ENCODE measurements around the gene KMT2E. TPM values are rescaled to one million over a fixed set of nuclear protein-coding genes. Genes with fewer than 3 reads are reported as not detected.

Gene KMT2E
- total RNA-seq, 1 experiment from 2014 or later, result 49.7 TPM

- no peak for DNase-seq (ENCODE audit: unreplicated experiment)
- Mint-ChIP-seq H3K27ac (ENCODE audit: low read depth, unreplicated experiment) (no peak overlapping the region), H3K36me3 (ENCODE audit: insufficient read depth, unreplicated experiment) (peaks cover 56% of the 10 kb centered on the region), H3K27me3 (ENCODE audit: insufficient read depth, unreplicated experiment) (no peaks in the 10 kb centered on the region), H3K4me1 (ENCODE audit: insufficient read depth, unreplicated experiment) (no peaks in the 10 kb centered on the region), H3K4me3 (ENCODE audit: unreplicated experiment) (no peak overlapping the region), H3K9me3 (ENCODE audit: unreplicated experiment) (no peaks in the 10 kb centered on the region)
- CTCF ChIA-PET, result interaction anchor here (0.5 to 1.7 kb wide), 4 partner anchors 11 to 321 kb away, joined by 3 to 5 read pairs (median 4); no protein-coding TSS in a partner anchor
- intact Hi-C loops (cut with micrococcal nuclease), result no loop called here
- no peak for TF ChIP-seq CTCF (IDR thresholded peaks at IDR 0.05; ENCODE audit: unreplicated experiment)
- BruUV-seq (replicated peaks), result no TSS peak
- POLR2A ChIA-PET, result interaction anchor here (0.7 to 1.7 kb wide), 2 partner anchors 150 to 151 kb away, joined by 3 to 9 read pairs; no protein-coding TSS in a partner anchor
These were observed 104.9 kb downstream of the KMT2E start for GRCh38 chr7:105118612-105119600.

- ChIA-PET CTCF (interaction anchor here (0.8 to 1.9 kb wide), 3 partner anchors 90 to 961 kb away, joined by 3 to 10 read pairs (median 4); no protein-coding TSS in a partner anchor), POLR2A (interaction anchor here (0.7 to 0.9 kb wide), 2 partner anchors 18 to 49 kb away, joined by 3 read pairs; no protein-coding TSS in a partner anchor)
- no peaks in the 10 kb centered on the region for H3K27me3 Mint-ChIP-seq (ENCODE audit: insufficient read depth, unreplicated experiment)
- no peak for TF ChIP-seq CTCF (IDR thresholded peaks at IDR 0.05; ENCODE audit: unreplicated experiment)
- H3K9me3 Mint-ChIP-seq (ENCODE audit: unreplicated experiment), result no peaks in the 10 kb centered on the region
- intact Hi-C loops (cut with micrococcal nuclease), result no loop called here
- H3K4me1 Mint-ChIP-seq (ENCODE audit: insufficient read depth, unreplicated experiment), result no peaks in the 10 kb centered on the region
- H3K27ac Mint-ChIP-seq (ENCODE audit: low read depth, unreplicated experiment), result no peak overlapping the region
- no peak for DNase-seq (ENCODE audit: unreplicated experiment)
- peaks cover 50% of the 10 kb centered on the region for H3K36me3 Mint-ChIP-seq (ENCODE audit: insufficient read depth, unreplicated experiment)
- no TSS peak for BruUV-seq (replicated peaks)
- no peak overlapping the region for H3K4me3 Mint-ChIP-seq (ENCODE audit: unreplicated experiment)
These were observed 108.6 kb downstream of the KMT2E start for GRCh38 chr7:105122619-105123018.

- intact Hi-C loops (cut with micrococcal nuclease), result no loop called here
- ChIA-PET POLR2A (no interaction called here), CTCF (interaction anchor here (0.6 to 1.8 kb wide), 3 partner anchors 11 to 406 kb away, joined by 3 to 7 read pairs (median 4); partner anchors contain the start of gene RINT1)
- TF ChIP-seq CTCF (IDR thresholded peaks at IDR 0.05; ENCODE audit: unreplicated experiment), result no peak
- no peak overlapping the region for H3K4me3 Mint-ChIP-seq (ENCODE audit: unreplicated experiment)
- BruUV-seq (replicated peaks), result no TSS peak
- no peak for DNase-seq (ENCODE audit: unreplicated experiment)
- H3K4me1 Mint-ChIP-seq (ENCODE audit: insufficient read depth, unreplicated experiment), result no peaks in the 10 kb centered on the region
- H3K27ac Mint-ChIP-seq (ENCODE audit: low read depth, unreplicated experiment), result no peak overlapping the region
- H3K36me3 Mint-ChIP-seq (ENCODE audit: insufficient read depth, unreplicated experiment), result peaks cover 44% of the 10 kb centered on the region
- no peaks in the 10 kb centered on the region for H3K9me3 Mint-ChIP-seq (ENCODE audit: unreplicated experiment)
- H3K27me3 Mint-ChIP-seq (ENCODE audit: insufficient read depth, unreplicated experiment), result no peaks in the 10 kb centered on the region
These were observed 111.7 kb downstream of the KMT2E start for GRCh38 chr7:105125745-105126144.

GRCh38 chr7:105126436-105126975 lies 112.5 kb downstream of the KMT2E start:
- no peak for DNase-seq (ENCODE audit: unreplicated experiment)
- intact Hi-C loops (cut with micrococcal nuclease), result no loop called here
- ChIA-PET CTCF (interaction anchor here (0.6 to 1.8 kb wide), 3 partner anchors 10 to 405 kb away, joined by 3 to 7 read pairs (median 3); partner anchors contain the start of gene RINT1), POLR2A (interaction anchor here (1.0 kb wide), 1 partner anchor 18 kb away, joined by 3 read pairs; no protein-coding TSS in a partner anchor)
- Mint-ChIP-seq H3K27ac (ENCODE audit: low read depth, unreplicated experiment) (no peak overlapping the region), H3K9me3 (ENCODE audit: unreplicated experiment) (no peaks in the 10 kb centered on the region), H3K27me3 (ENCODE audit: insufficient read depth, unreplicated experiment) (no peaks in the 10 kb centered on the region), H3K36me3 (ENCODE audit: insufficient read depth, unreplicated experiment) (peaks cover 45% of the 10 kb centered on the region), H3K4me1 (ENCODE audit: insufficient read depth, unreplicated experiment) (no peaks in the 10 kb centered on the region), H3K4me3 (ENCODE audit: unreplicated experiment) (no peak overlapping the region)
- no peak for TF ChIP-seq CTCF (IDR thresholded peaks at IDR 0.05; ENCODE audit: unreplicated experiment)
- no TSS peak for BruUV-seq (replicated peaks)

All from MCF 10A (cell line).